GM23248 (cell line): ENCODE data around the gene SULT4A1.

Experiments
- EZH2 ChIP-seq: fragments of 200-600 bp; sonication (generic); IDR thresholded peaks from 2 replicates; pipeline ENCODE4 v1.6.1; 2018; ENCODE audit warnings: antibody characterized with exemption, mild to moderate bottlenecking; ENCODE audit not compliant: insufficient read depth, poor library complexity, severe bottlenecking
- EZH2phosphoT487 ChIP-seq: fragments of 200-600 bp; sonication (generic); IDR thresholded peaks from 2 replicates; pipeline ENCODE4 v1.6.1; 2018; ENCODE audit warnings: antibody characterized with exemption, moderate library complexity, mild to moderate bottlenecking, low read depth; ENCODE audit not compliant: insufficient read depth

DNA sequence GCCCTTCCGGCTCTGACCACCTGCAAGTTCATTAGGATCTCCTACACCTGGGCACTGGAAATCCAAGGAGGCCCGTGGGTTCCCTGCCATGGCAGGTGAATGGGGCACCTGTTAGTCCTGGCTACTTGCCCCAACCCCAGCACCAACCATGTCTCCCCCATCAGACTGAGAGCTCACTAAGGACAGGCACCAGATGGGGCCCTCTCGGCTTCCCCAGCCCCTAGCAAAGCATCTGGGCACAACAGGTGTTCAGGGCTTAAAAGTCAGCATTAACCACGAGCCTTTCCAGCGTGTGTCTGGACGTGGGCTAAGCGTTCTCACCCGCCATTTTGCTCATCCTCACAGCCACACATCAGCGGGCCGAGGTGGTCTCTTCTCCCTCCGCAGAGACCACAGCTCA is 2.2 kb downstream of the SULT4A1 start:
- TF ChIP-seq EZH2phosphoT487 (no peak), EZH2 (no peak)
